ENCODE measurements around the gene ERICH6B.
A peak's percentile ranks its signal among the peaks of the same experiment; 100 is the strongest.

DNA sequence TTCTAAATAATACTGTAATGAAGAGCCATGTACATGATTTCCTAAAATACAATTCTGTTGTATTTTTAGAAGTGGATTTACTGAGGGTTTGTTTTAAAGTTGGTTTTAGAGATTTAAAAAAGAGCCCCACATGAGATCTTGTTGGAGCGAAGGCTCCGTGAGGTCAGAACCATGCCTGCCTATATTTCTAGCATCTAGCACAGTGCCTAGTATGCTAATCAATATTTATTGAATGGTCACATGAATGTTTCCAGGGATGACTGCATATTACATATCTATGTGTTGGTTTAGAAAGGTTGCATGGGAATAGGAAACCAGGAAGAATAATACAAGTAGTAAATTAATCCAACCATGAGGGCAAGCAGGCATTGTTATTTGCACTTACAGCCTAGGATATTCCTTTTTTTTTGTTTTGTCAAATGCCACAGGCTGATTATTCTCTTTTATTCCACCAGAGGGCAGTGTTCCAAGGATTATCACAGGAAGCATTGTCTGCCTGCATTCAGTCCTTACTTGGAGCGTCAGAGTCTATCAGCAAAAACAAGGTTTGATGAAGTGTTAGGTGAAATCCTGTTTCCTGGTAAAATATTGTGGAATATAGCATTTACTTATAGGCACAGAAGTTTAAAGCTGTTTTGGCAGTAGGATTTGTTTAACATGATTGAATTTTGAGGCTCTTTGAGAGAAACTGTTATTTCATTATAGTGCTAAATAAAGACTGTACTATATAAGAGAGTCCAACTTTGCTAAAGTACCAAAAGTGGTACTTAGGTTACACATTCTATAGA lies 104.0 kb downstream of the ERICH6B start:
- TF ChIP-seq, protein P1, sequence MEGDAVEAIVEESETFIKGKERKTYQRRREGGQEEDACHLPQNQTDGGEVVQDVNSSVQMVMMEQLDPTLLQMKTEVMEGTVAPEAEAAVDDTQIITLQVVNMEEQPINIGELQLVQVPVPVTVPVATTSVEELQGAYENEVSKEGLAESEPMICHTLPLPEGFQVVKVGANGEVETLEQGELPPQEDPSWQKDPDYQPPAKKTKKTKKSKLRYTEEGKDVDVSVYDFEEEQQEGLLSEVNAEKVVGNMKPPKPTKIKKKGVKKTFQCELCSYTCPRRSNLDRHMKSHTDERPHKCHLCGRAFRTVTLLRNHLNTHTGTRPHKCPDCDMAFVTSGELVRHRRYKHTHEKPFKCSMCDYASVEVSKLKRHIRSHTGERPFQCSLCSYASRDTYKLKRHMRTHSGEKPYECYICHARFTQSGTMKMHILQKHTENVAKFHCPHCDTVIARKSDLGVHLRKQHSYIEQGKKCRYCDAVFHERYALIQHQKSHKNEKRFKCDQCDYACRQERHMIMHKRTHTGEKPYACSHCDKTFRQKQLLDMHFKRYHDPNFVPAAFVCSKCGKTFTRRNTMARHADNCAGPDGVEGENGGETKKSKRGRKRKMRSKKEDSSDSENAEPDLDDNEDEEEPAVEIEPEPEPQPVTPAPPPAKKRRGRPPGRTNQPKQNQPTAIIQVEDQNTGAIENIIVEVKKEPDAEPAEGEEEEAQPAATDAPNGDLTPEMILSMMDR (IDR thresholded peaks at IDR 0.05; ENCODE audit: low read length) = peak; percentile 76
- TF ChIP-seq EZH2 (IDR thresholded peaks at IDR 0.05; ENCODE audit: borderline replicate concordance, low read length) = no peak

Data from OCI-LY1 (cell line).